Left lobe of liver (tissue), 2 donors: ENCODE data around the gene CDC37. TPM values are rescaled to one million over a fixed set of nuclear protein-coding genes. Genes with fewer than 3 reads are reported as not detected.

Experiments
- ATAC-seq: fragments of 200-7000 bp; cut with Tn5 transposase; one replicate; pipeline ENCODE4 v1.9.1; 2020; ENCODE audit warnings: mild to moderate bottlenecking, moderate library complexity
- DNase-seq: peaks from one replicate; pipeline ENCODE4 v3.0.0-alpha.2; 2020; ENCODE audit warnings: low spot score
- total RNA-seq: library from RNA; stranded (reverse); gene quantifications from one replicate; pipeline ENCODE4 v1.2.1, GENCODE V29; 2021
- donor health status: DM: no; HTN: no; CAD: no; lungs with moderate emphysema.
- donor health status: DM: no; HTN: yes; CAD: no.

The CDC37 gene
- total RNA-seq, 1 donor from 2014 or later, result 49.4 TPM

DNA sequence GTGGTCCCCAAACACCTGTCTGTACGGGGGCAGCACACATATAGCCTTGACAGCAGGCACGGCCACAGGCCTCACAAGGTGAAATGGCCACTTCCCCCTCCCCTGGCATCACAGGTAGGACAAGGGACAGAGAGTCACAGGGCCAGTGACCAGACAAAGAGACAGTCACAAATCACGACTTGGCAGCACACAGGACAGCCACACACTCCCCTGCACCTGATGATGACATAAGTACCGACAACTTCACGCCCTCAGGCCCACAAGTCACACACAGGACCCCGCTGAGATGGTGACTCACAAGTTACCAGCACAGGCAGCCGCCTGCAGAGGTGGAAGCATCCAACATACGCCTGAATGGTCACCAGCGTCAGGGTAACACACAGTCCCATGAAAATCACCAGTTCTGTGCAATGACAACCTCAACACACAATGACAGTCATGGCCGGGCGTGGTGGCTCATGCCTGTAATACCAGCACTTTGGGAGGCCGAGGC lies 39.5 kb downstream of the CDC37 start:
- DNase-seq, result no peak
- ATAC-seq, result no peak

DNA sequence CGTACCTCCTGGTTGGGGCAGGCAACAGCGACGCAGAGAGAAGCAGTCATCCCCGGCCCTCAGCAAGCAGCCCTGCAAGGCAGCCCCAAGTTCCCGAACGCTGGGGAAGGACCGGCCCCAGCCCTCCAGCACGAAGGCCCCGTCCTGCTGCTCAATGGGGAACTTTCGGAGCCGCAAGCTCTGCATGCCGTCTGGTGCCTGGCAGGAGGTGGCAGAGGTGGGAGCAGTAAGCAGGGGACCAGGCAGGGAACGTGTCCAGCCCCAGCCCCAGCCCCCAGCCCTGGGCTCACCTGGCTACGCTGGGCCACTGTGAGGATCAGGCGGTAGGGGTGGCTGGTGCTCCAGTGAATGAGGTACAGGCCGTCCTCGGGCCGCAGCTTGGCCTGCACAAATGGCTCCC lies 41.1 kb downstream of the CDC37 start:
- DNase-seq, result no peak
- ATAC-seq, result no peak

DNA sequence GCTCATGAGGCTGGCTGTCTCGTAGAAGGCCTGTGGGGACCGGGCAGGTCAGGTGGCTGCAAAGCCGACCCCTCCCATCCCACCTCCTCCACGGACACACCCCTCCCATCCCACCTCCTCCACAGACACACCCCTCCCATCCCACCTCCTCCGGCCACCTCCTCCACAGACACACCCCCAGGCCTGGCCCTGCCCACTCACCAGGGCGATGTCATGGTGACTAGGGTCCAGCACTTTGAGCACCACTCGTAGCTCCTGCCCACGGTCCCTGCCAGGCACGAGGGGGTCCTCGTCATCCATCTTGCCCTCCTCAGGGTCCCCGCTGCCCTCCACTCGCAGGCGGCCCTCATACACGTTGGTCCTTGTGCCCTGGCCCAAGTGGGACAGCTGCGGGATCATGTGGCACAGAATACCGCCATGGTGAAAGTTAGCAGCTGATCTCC lies 41.8 kb downstream of the CDC37 start:
- ATAC-seq, result no peak
- DNase-seq, result no peak

DNA sequence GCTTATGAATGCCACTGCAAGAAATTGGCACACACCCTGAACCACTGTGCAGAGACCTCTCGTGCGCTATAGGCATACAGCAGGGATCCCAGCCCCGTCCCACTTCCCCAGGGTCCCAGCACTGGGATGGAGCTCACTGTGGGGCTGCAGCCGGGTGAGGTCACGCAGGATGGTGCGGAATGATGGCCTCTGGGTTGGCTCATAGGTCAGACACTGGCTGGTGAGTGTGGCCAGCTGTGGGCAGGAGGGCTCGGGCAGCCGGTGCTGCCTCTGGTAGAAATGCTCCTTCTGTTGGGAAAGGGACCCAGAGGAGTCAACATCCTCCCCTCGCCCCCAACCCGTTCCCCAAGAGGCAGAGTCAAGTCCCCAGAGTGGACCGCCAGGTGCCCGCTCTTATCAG lies 46.9 kb downstream of the CDC37 start:
- ATAC-seq (no peak), DNase-seq (no peak)

DNA sequence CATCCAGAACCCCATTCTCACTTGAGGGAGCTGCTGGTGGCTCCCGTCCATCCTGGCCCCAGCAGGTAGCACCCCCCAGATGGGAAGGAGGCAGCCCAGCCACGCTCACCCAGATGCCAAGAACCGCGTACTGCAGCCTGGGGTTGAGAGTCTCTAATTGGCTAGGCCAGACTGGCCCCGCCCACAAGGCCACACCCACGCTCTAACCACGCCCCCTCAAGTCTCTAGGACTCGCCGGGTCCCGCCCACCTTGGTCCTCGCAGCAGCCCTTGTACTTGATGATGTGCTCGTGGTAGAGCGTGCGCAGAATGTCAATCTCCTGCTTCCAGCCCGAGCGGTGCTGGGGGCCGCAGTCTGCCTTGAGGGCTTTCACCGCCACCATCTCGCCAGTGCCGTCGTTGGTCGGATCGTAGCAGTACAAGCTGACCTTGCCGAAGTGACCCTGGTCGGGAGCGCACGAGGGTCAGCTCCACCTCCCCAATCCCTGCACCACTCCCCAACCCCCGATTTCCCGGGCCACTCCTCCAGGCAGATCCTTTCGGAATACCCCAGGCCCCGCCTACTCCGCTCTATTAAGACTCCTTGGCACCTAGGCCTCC lies 49.5 kb downstream of the CDC37 start:
- peak; percentile 69 for DNase-seq
- peak; percentile 47 for ATAC-seq

DNA sequence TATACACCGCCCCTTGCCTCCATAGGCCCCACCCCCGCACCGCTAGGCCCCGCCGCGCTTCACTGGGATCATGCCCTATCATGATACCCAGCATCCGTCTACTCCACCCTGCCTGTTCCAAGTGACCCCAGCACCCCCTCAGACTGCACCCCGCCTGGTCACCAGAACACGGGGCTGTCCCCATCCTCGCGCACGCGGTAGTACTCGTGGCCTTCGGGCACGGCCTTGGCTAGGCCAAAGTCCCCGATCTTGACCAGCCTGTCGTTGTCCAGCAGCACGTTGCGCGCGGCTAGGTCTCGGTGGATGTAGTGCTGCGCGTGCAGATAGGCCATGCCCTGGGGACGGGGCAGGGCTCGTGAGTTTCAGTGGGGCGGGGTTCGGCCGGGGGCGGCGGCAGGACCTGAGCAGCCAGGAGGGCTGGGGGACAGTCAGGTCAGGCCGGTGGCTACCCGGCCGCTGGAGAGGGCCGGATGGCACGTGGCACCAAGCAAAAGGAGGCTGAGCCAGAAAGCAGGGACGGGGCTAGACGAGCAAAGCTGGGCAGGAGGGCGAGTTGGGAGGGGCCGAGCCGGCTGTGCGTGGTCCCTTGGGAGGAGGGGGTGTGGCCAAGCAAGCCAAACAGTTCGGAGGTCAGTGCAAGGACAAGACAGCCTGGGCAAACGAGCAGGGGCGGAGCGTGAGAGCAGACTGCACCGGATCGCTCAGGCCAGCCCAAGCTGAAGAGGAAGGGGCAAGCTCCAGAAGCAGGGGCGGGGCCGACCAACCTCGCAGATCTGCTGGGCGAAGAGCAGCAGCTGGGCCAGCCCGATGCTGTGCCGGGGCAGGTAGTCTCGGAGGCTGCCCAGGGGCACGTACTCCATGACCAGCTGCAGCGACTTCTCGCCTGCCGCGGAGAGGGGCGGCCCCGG lies 50.3 kb downstream of the CDC37 start:
- peak; percentile 85 for ATAC-seq
- peak; percentile 93 for DNase-seq

DNA sequence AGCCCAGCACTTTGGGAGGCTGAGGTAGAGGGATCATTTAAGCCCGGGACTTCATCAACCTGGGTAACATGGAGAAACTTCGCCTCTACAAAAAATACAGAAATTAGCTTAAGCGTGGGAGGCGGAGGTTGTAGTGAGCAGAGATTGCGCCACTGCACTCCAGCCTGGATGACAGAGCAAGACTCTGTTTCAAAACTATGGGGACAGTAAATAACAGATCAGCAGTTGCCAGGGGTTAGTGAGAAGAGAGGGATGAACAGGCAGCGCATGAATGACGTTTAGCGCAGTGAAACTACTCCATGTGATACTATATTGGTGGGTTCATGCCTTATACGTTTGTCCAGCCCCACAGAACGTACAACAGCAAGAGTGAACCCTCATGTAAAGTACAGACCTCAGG lies 56.8 kb downstream of the CDC37 start:
- DNase-seq (peak; percentile 83), ATAC-seq (peak; percentile 93)

DNA sequence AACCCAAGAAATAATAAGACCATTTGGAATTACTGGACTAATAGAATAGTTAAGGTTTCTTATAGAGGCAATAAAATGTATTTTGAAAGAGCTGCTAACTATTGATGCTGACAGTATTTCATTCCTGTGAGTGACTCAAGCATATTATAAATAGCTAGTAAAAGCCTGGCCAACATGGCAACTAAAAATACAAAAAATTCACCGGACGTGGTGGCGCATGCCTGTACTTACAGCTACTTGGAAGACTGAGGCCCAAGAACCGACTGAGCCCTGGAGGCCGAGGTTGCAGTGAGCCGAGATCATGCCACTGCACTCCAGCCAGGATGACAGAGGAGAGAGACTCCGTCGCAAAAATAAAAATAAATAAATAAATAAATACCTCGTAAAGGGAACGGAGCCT lies 58.6 kb downstream of the CDC37 start:
- ATAC-seq, result no peak
- DNase-seq, result no peak

DNA sequence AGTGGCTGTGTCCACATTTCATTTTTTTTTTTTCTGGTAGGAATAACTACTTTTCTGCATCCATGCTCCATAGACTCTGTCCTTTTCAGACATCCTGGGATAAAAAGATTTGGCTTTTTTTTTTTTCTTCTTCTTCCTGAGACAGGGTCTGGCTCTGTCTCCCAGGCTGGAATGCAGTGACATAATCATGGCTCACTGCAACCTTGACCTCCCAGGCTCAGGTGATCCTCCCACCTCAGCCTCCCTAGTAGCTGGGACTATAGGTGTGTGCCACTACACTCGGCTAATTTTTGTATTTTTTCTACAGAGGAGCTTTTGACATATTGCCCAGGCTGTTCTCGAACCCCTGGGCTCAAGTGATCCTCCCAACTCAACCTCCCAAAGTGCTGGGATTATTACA lies 59.8 kb downstream of the CDC37 start:
- no peak for ATAC-seq
- no peak for DNase-seq

Other genes starting within 250 kb of the CDC37 start
- gene DNMT1, start 208.6 kb downstream of the CDC37 start, total RNA-seq, result 21.5 TPM
- 1.9 TPM for gene S1PR2, start 172.2 kb downstream of the CDC37 start, total RNA-seq
- gene MRPL4, start 151.3 kb downstream of the CDC37 start, total RNA-seq, result 43.3 TPM
- 5.9 TPM for gene ICAM1, start 132.4 kb downstream of the CDC37 start, total RNA-seq
- gene ICAM4, start 116.6 kb downstream of the CDC37 start, total RNA-seq, result 0.15 TPM
- 0.30 TPM for gene ICAM5, start 113.6 kb downstream of the CDC37 start, total RNA-seq
- 4.2 TPM for gene ZGLP1, start 93.7 kb downstream of the CDC37 start, total RNA-seq
- 11.0 TPM for gene FDX2, start 87.5 kb downstream of the CDC37 start, total RNA-seq
- gene RAVER1, start 70.0 kb downstream of the CDC37 start, total RNA-seq, result 11.3 TPM
- 38.6 TPM for gene ICAM3, start 63.9 kb downstream of the CDC37 start, total RNA-seq
- gene TYK2, start 23.0 kb downstream of the CDC37 start, total RNA-seq, result 78.8 TPM
- 1.7 TPM for gene PDE4A, start 17.0 kb upstream of the CDC37 start, total RNA-seq
- gene KEAP1, start 99.8 kb upstream of the CDC37 start, total RNA-seq, result 59.6 TPM
- gene S1PR5, start 113.9 kb upstream of the CDC37 start, total RNA-seq, result 0.30 TPM
- 11.6 TPM for gene ATG4D, start 140.4 kb upstream of the CDC37 start, total RNA-seq
- 10.4 TPM for gene KRI1, start 162.5 kb upstream of the CDC37 start, total RNA-seq
- gene CDKN2D, start 165.4 kb upstream of the CDC37 start, total RNA-seq, result 1.3 TPM
- 1.0 TPM for gene AP1M2, start 183.8 kb upstream of the CDC37 start, total RNA-seq
- 12.9 TPM for gene SLC44A2, start 222.0 kb upstream of the CDC37 start, total RNA-seq